Endothelial cell of umbilical vein (primary cell): ENCODE measurements around the gene MVP. TPM values are rescaled to one million over a fixed set of nuclear protein-coding genes. Genes with fewer than 3 reads are reported as not detected.

ENCODE experiments used
- BruUV-seq: library from RNA; stranded (reverse); fragments of 400-500 nt; replicated peaks from 2 replicates; lab custom pipeline; 2021; lab: Mats Ljungman, UMichigan
- CTCF ChIA-PET: fragments of 300-600, 350-600 bp; sonication (Branson Sonifier 250); formaldehyde crosslinking; loops from one replicate; lab custom pipeline; 2021; ENCODE audit warnings: antibody characterized with exemption, inconsistent platforms; lab: Charles Lee
- POLR2A ChIA-PET: fragments of 300-600, 350-600 bp; sonication (Branson Sonifier 250); formaldehyde crosslinking; loops from one replicate; lab custom pipeline; 2021; ENCODE audit warnings: antibody characterized with exemption, inconsistent platforms; lab: Charles Lee
- DNase-seq: peaks from one replicate; pipeline ENCODE4 v3.0.0-alpha.2; 2011; ENCODE audit warnings: low read depth, low spot score
- FAIRE-seq: peaks from 2 replicates; lab custom pipeline; 2011; peaks lifted over from hg19 to GRCh38; lab: Jason Lieb, UNC
- H2AFZ ChIP-seq: 2 replicates; pipeline ENCODE4 v1.6.0; 2012; ENCODE audit warnings: low read depth, low read length, control low read depth, inconsistent platforms
- H3K27ac ChIP-seq: 2 replicates; pipeline ENCODE4 v1.5.1; 2011; ENCODE audit warnings: low read depth, mild to moderate bottlenecking, control low read depth, low read length, moderate library complexity; ENCODE audit not compliant: insufficient read depth
- H3K27me3 ChIP-seq, 2 experiments: 2 replicates each; pipeline versions ENCODE4 v1.6.0 to v1.6.1; 2011; ENCODE audit warnings: low read length in 2 of 2, mixed read lengths in 1 of 2; ENCODE audit not compliant: control insufficient read depth in 2 of 2, insufficient read depth in 2 of 2
- H3K36me3 ChIP-seq, 2 experiments: 2 replicates in 1 of 2; 3 replicates in 1 of 2; pipeline ENCODE4 v1.5.1; 2011; ENCODE audit warnings: low read length in 2 of 2, mild to moderate bottlenecking in 1 of 2, moderate library complexity in 1 of 2; ENCODE audit not compliant: control insufficient read depth in 2 of 2, insufficient read depth in 2 of 2; ENCODE audit errors: extremely low read depth in 1 of 2
- H3K4me1 ChIP-seq: 3 replicates; pipeline ENCODE4 v1.5.1; 2011; ENCODE audit warnings: mild to moderate bottlenecking, low read length; ENCODE audit not compliant: control insufficient read depth, insufficient read depth; ENCODE audit errors: extremely low read depth
- H3K4me2 ChIP-seq: 2 replicates; pipeline ENCODE4 v1.6.1; 2011; ENCODE audit warnings: low read length, control low read depth, mixed read lengths; ENCODE audit not compliant: insufficient read depth
- H3K4me3 ChIP-seq, 3 experiments: fragments of 200-600 bp in 1 of 3; sonication (generic), shearing (Covaris generic) in 1 of 3; replicated peaks in 1 of 3; 2 replicates each; pipeline ENCODE4 v1.5.1; 2011 to 2016; ENCODE audit warnings: control low read depth in 3 of 3, low read length in 3 of 3, mild to moderate bottlenecking in 2 of 3, inconsistent platforms in 1 of 3, low read depth in 1 of 3, moderate library complexity in 1 of 3; ENCODE audit not compliant: insufficient read depth in 1 of 3
- H3K79me2 ChIP-seq: 2 replicates; pipeline ENCODE4 v1.6.0; 2012; ENCODE audit warnings: low read length, inconsistent platforms; ENCODE audit not compliant: control insufficient read depth, insufficient read depth
- H3K9ac ChIP-seq: replicated peaks from 2 replicates; pipeline ENCODE3; 2011; ENCODE audit warnings: low read length, control low read depth; ENCODE audit not compliant: insufficient read depth; ENCODE audit errors: extremely low read depth
- H3K9me1 ChIP-seq: replicated peaks from 3 replicates; pipeline ENCODE4 v1.6.0; 2011; ENCODE audit warnings: mild to moderate bottlenecking, low read length; ENCODE audit not compliant: control insufficient read depth, insufficient read depth; ENCODE audit errors: extremely low read depth
- H3K9me3 ChIP-seq: replicated peaks from 2 replicates; pipeline ENCODE4 v1.5.1; 2012; ENCODE audit warnings: low read length, inconsistent platforms; ENCODE audit not compliant: control insufficient read depth, insufficient read depth
- H4K20me1 ChIP-seq: replicated peaks from 2 replicates; pipeline ENCODE3; 2011; ENCODE audit warnings: mild to moderate bottlenecking, low read length; ENCODE audit not compliant: control insufficient read depth, insufficient read depth; ENCODE audit errors: extremely low read depth
- EZH2 ChIP-seq: IDR thresholded peaks from 2 replicates; pipeline ENCODE4 v1.6.1; 2012; ENCODE audit warnings: borderline replicate concordance, low read depth, mild to moderate bottlenecking, moderate library complexity, low read length, inconsistent platforms; ENCODE audit not compliant: severe bottlenecking
- FOS ChIP-seq: IDR thresholded peaks from 2 replicates; pipeline ENCODE4 v1.6.1; 2011; ENCODE audit warnings: mild to moderate bottlenecking, low read length, moderate library complexity, borderline replicate concordance; ENCODE audit not compliant: insufficient read depth
- GATA2 ChIP-seq: IDR thresholded peaks from 2 replicates; pipeline ENCODE4 v1.7.0; 2011; ENCODE audit warnings: low read depth, mild to moderate bottlenecking, moderate library complexity, mixed read lengths, low read length; ENCODE audit not compliant: insufficient read length, insufficient read depth
- JUN ChIP-seq: IDR thresholded peaks from 2 replicates; pipeline ENCODE4 v1.6.1; 2011; ENCODE audit warnings: borderline replicate concordance, low read depth; ENCODE audit not compliant: insufficient read length, insufficient read depth
- MYC ChIP-seq: IDR thresholded peaks from one replicate; pipeline ENCODE4 v1.6.1; 2011; ENCODE audit warnings: mild to moderate bottlenecking, low read depth, low read length
- POLR2A ChIP-seq: IDR thresholded peaks from 2 replicates; pipeline ENCODE4 v1.6.1; 2012; ENCODE audit warnings: low read depth, mild to moderate bottlenecking, control low read depth, low read length
- POLR2AphosphoS5 ChIP-seq: IDR thresholded peaks from 2 replicates; pipeline ENCODE4 v1.6.1; 2012; ENCODE audit warnings: low read depth, mild to moderate bottlenecking, control low read depth, low read length, moderate library complexity; ENCODE audit not compliant: insufficient read depth
- dilution Hi-C: fragments of 300-500 bp; cut with MboI; formaldehyde crosslinking; loops from one replicate; pipeline ENCODE4 v1.15.0; 2019; ENCODE audit warnings: low sequenced_read_pairs; ENCODE audit not compliant: extremely low pct_ligation_motif_present
- intact Hi-C: fragments of 100-400 bp; cut with micrococcal nuclease; formaldehyde crosslinking; loops from one replicate; pipeline ENCODE4 v1.10.0; 2022
- polyA plus RNA-seq, 4 experiments: library from polyadenylated mRNA; depleted of rRNA in 3 of 4; stranded (reverse) in 3 of 4; unstranded in 1 of 4; fragments of >200 nt; gene quantifications; 2 replicates each; pipeline versions ENCODE4 v1.2.1 to v1.2.3, GENCODE V29; 2011 to 2012; ENCODE audit warnings: missing spikeins in 1 of 4
- total RNA-seq: library from RNA; stranded (reverse); gene quantifications from 2 replicates; pipeline ENCODE4 v1.2.3, GENCODE V29; 2021
- TF ChIP-seq, protein P1 (sequence below), 2 donors: IDR thresholded peaks; 1 replicate in 1 of 2; 2 replicates in 1 of 2; pipeline ENCODE4 v1.5.1; 2011; ENCODE audit warnings: low read length in 2 of 2, mild to moderate bottlenecking in 2 of 2, moderate library complexity in 2 of 2, control low read depth in 1 of 2, inconsistent platforms in 1 of 2, low read depth in 1 of 2; ENCODE audit not compliant: insufficient read depth in 1 of 2; ENCODE audit errors: extremely low read depth in 1 of 2
- TF ChIP-seq, protein P2 (sequence below): IDR thresholded peaks from 2 replicates; pipeline ENCODE4 v1.6.1; 2011; ENCODE audit not compliant: insufficient read depth, insufficient read length

The MVP gene
- total and polyA plus RNA-seq, 2 donors (not counting 3 experiments of a cell fraction or from before 2014, with no cell fraction given) = 49.8 to 118 TPM

DNA sequence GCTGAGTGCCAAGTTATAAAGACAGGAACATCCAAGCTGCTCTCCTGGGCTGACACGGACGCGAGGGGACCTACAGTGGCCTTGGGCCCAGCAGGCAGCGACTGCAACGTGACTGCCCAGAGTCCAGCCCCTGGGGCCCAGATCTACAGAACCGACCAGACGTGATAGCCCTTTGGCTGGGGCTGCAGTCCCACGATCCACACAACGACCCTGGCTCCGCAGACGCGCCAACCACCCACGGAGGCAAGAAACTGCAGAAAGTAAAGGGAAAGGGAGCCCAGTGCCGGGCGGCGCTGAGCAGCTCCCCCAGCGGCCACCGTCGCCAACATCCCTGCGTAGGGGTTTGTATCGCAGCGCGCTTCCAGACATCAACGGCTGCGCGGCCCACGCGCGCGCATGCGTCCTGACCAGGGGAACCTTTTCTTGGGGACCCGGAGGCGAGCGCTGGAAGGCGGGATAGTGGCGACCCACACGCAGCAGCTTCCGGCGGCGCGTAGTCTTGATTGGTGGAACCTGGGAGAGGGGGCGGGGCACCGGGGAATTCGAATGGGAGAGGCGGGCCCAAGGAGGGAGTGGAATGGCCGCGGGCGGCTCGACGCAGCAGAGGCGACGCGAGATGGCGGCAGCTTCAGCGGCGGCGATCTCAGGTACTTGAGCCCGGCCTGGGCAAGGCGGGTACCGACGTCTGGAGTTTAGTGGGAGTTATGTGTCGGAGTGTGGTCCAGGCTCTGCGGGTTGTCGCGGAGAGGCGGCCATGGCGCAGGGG, 29.9 kb upstream of the MVP start, which contains the start of gene KIF22:
KIF22 (plus strand) TSS at position 569 of the 766 bp plus-strand sequence; CDS start at position 578, 9 bp downstream.
- ChIA-PET POLR2A (interaction anchor here (1.0 to 1.2 kb wide), 3 partner anchors 14 to 183 kb away, joined by 3 to 9 read pairs (median 3); partner anchors contain the start of gene TAOK2), CTCF (interaction anchor here (0.7 to 6.3 kb wide), 16 partner anchors 11 to 98 kb away, joined by 3 to 34 read pairs (median 4); partner anchors contain the start of genes CDIPT and PAGR1)
- Histone ChIP-seq H3K36me3 (no peaks in the 10 kb centered on the region), H3K4me3 (peak within 1 kb of the TSS; percentile 80 to 93 (median 88)), H3K27ac (peak within 1 kb of the TSS; percentile 13), H3K9me3 (no peaks in the 10 kb centered on the region), H3K9me1 (no peaks in the 10 kb centered on the region), H3K27me3 (no peaks in the 10 kb centered on the region), H3K9ac (peak within 1 kb of the TSS; percentile 77), H3K4me1 (peaks cover 23% of the 10 kb centered on the region), H2AFZ (peak within 1 kb of the TSS; percentile 98), H4K20me1 (no peaks in the 10 kb centered on the region), H3K4me2 (peak within 1 kb of the TSS; percentile 87), H3K79me2 (peaks cover 48% of the 10 kb centered on the region)
- DNase-seq (peak; percentile 99), FAIRE-seq (peak; percentile 99)
- TF ChIP-seq JUN (no peak), EZH2 (no peak), FOS (no peak), POLR2A (peak; percentile 70), POLR2AphosphoS5 (peak; percentile 80), MYC (peak; percentile 7), GATA2 (no peak)
- TF ChIP-seq, protein P1, sequence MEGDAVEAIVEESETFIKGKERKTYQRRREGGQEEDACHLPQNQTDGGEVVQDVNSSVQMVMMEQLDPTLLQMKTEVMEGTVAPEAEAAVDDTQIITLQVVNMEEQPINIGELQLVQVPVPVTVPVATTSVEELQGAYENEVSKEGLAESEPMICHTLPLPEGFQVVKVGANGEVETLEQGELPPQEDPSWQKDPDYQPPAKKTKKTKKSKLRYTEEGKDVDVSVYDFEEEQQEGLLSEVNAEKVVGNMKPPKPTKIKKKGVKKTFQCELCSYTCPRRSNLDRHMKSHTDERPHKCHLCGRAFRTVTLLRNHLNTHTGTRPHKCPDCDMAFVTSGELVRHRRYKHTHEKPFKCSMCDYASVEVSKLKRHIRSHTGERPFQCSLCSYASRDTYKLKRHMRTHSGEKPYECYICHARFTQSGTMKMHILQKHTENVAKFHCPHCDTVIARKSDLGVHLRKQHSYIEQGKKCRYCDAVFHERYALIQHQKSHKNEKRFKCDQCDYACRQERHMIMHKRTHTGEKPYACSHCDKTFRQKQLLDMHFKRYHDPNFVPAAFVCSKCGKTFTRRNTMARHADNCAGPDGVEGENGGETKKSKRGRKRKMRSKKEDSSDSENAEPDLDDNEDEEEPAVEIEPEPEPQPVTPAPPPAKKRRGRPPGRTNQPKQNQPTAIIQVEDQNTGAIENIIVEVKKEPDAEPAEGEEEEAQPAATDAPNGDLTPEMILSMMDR (IDR thresholded peaks at IDR 0.05; ENCODE audit: extremely low read depth in 1 of 2, insufficient read depth in 1 of 2, low read depth in 1 of 2, low read length in 2 of 2) = peak; percentile 85 to 90
- TF ChIP-seq, protein P2, sequence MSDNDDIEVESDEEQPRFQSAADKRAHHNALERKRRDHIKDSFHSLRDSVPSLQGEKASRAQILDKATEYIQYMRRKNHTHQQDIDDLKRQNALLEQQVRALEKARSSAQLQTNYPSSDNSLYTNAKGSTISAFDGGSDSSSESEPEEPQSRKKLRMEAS = no peak
- intact Hi-C loops = loop anchor here (1.0 to 5.0 kb wide), 5 partner anchors 15 to 187 kb away; partner anchors contain the start of genes CDIPT and PAGR1
- dilution Hi-C loops = no loop called here
- no TSS peak for BruUV-seq
